Measurements from ENCODE around the gene ZNF677.
"Not testable (repeated sequence)": the region's sequence is repeated elsewhere in the genome, so short reads cannot be mapped to it uniquely, and the experiment has no call there.

Gene ZNF677

DNA sequence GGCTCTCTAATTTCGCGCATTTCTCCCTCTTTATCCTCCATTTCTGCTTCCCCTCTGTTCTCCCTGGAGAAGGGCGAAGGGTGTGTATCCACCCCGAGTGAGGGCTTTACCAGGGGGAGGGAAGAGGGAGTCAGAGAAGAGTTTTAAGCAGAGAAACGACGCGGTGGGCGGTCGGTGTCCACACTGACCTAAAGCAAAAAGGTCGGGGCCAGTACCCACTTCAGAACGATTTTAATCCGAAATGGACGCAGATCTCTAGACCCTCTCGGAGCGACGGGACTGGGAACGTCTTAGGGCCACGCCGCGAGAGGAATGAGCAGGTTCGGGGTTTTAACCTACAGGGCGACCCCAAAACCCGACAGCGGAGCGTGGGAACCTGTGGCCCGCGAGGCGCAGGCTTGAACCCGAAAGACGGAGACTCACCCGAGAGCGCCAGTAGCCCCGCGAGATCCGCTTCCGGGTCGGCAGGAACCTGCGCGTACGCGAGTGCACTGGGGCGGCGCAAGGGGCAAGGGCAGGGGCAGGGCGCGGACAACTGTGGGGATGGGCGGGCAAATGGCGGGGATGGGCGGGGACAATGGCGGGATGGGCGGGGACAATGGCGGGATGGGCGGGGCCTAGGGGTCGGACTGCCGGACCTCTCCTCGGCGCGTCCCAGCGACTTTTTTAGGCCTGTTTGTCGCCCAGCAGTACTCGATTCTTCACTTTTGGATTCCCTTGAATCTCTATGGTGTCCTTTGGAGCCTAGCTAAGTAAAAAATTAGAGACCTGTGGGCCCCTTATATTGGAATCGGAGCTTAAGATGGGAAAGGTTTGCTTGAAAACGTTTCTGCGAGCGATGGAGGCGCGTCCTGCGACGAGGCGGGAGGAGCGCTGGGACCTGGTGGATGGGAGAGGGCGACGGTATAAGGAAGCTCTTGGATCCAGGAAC, at the start of gene ZNF677:
Gene ZNF677 (minus strand): TSS at position 463 of the 931 bp plus-strand sequence. CDS start 3,323 bp downstream, outside the sequence.
- DNase-seq, result peak; percentile 47

- not testable (repeated sequence) for DNase-seq
Measured at GRCh38 chr19:53301341-53301740, 46.7 kb upstream of the ZNF677 start.

- DNase-seq, result no peak
Measured at GRCh38 chr19:53294786-53295441, 40.2 kb upstream of the ZNF677 start.

- no peak for DNase-seq
Measured at GRCh38 chr19:53290758-53291549, 36.3 kb upstream of the ZNF677 start.

GRCh38 chr19:53285087-53285486, 30.4 kb upstream of the ZNF677 start:
- no peak for DNase-seq

GRCh38 chr19:53281947-53282346, 27.3 kb upstream of the ZNF677 start:
- peak; percentile 5 for DNase-seq

DNA sequence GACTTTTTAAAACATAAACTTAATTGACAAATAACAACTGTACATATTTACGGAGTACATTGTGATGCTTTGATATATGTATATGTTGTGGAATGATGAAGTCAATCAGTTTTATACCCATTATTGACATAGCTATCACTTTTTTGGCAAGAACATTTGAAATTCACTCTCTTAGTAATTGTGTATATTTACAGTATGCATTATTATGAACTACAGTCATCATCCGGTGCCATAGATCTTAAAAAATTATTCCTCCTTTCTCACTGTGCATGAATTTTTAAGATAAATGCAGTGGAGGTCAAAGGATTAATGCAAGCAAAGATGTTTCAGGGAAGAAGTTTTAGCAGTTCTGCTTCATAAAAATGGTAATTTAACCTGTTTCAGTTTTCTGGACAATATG, 20.8 kb upstream of the ZNF677 start:
- no peak for DNase-seq

- DNase-seq, result no peak
Measured at GRCh38 chr19:53272044-53272443, 17.4 kb upstream of the ZNF677 start.

DNA sequence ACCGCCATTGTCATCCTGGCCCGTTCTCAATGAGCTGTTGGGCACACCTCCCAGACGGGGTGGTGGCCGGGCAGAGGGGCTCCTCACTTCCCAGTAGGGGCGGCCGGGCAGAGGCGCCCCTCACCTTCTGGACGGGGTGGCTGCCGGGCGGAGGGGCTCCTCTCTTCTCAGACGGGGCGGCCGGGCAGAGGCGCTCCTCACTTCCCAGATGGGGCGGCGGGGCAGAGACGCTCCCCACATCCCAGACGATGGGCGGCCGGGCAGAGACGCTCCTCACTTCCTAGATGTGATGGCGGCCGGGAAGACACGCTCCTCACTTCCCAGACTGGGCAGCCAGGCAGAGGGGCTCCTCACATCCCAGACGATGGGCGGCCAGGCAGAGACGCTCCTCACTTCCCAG, 15.2 kb upstream of the ZNF677 start:
- DNase-seq, result not testable (repeated sequence)

GRCh38 chr19:53267623-53268022, 12.9 kb upstream of the ZNF677 start, which contains the start of gene VN1R4:
Gene VN1R4 (minus strand): TSS chr19:53267723. CDS start chr19:53267665, 58 bp downstream.
- DNase-seq, result peak; percentile 35

- DNase-seq, result not testable (repeated sequence)
Measured at GRCh38 chr19:53257715-53258342, 3.2 kb upstream of the ZNF677 start, which contains the start of gene VN1R2. Gene VN1R2 (plus strand): TSS chr19:53258292. CDS start chr19:53258376, 84 bp downstream.

DNA sequence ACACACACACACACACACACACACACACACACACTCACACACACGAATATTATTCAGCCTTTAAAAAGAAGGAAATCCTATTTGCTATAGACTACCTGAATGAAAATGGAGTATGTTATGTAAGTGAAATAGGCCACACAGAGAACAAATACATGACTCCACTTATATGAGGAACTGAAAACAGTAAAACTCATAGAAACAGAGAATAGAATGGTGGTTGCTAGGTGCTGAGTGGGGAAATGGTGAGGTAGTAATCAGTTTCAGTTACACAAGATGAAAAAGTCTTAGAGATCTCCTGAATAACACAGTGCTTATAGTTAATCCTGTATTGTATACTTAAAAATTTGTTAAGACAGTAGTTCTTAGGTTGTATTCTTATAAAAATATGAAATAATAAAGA, 8.2 kb downstream of the ZNF677 start:
- no peak for DNase-seq

GRCh38 chr19:53237114-53237777, 17.4 kb downstream of the ZNF677 start:
- DNase-seq, result no peak

- no peak for DNase-seq
Measured at GRCh38 chr19:53224606-53225005, 30.1 kb downstream of the ZNF677 start.

- not testable (repeated sequence) for DNase-seq
Measured at GRCh38 chr19:53222716-53223115, 32.0 kb downstream of the ZNF677 start.

- no peak for DNase-seq
Measured at GRCh38 chr19:53212703-53213320, 41.9 kb downstream of the ZNF677 start.

DNA sequence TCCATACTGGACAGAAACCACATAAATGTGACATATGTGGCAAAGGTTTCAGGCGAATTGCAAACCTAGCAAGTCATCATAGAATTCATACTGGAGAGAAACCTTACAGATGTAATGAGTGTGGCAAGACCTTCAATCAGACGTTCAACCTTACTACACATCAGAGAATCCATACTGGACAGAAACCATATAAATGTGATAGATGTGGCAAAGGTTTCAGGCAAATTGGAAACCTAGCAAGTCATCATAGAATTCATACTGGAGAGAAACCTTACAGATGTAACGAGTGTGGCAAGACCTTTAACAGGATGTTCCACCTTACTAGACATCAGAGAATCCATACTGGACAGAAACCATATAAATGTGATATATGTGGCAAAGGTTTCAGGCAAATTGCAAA, 43.1 kb downstream of the ZNF677 start:
- not testable (repeated sequence) for DNase-seq

DNA sequence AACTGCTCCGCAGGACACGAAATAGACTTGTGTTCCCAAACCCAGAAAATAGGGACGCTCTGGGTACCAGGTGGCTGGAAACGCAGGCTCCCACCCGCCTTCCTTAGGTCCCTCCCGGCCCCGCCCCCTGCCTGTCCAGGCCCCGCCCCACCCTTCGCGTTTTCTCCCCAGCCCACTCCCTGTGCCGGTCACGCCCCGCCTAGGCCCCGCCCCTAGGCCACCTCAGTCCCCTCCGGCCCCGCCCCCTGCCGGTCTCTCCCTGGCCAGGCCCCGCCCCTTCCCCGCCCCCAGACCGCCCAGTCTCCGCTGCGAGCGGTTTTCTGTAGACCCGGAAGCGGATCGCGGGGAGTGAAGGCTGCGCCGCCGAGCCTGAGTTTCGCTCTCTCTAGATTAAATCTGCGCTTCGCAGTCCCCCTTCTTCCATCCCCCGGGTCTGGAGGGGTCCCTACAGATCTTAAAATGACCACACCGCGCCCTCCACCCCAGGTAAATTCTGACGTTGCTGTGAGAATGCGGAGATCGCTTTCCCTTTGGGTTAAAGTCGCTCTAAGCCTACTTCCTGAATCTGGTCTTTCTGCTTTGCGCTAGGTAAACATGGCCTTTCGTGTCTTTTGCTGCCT, 57.8 kb downstream of the ZNF677 start:
- peak; percentile 90 for DNase-seq

DNA sequence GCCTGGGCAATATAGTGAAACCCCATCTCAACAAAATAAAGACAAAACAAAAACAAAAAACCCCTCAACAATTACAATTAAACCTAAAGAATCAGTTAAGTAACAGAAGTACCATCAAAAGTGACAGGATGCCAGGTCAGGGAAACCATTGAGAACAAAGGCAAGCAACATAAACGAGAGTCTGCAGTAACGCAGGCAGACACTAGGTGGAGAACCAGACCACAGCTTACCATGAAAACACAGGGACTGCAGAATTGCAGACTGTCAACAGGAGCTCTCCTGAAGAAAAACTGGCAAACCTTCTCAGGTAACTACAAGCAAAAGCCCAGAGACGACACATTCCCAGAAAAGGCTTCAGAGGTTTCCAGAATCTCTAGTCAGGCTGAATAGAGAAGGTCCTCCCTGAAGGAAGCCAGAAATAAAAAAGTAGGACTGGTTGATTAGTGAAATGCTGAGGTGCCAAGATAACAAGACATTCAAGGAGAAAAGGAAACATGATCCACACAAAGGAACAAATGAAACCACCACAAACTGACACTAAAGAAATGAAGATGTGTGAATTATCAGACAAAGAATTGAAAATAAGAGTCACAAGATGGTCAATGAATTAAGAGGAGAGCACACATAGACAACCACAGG, 59.3 kb downstream of the ZNF677 start:
- DNase-seq, result peak; percentile 81

GRCh38 chr19:53193535-53194222, 61.0 kb downstream of the ZNF677 start:
- no peak for DNase-seq

Measured in NCI-H345 (cell line).